ENCODE measurements around the gene PLCL2.

Gene PLCL2

GRCh38 chr3:16896094-16896627, 11.4 kb downstream of the PLCL2 start:
- no peak for DNase-seq

- DNase-seq: no peak
Measured at GRCh38 chr3:16896820-16897219, 12.1 kb downstream of the PLCL2 start.

- DNase-seq: no peak
Measured at GRCh38 chr3:16897254-16897926, 12.6 kb downstream of the PLCL2 start.

GRCh38 chr3:16898595-16899395, 14.0 kb downstream of the PLCL2 start:
- no peak for DNase-seq

- DNase-seq: no peak
Measured at GRCh38 chr3:16899919-16900318, 15.2 kb downstream of the PLCL2 start.

- no peak for DNase-seq
Measured at GRCh38 chr3:16900779-16901440, 16.2 kb downstream of the PLCL2 start.

- no peak for DNase-seq
Measured at GRCh38 chr3:16904423-16905417, 20.0 kb downstream of the PLCL2 start.

GRCh38 chr3:16905704-16906103, 20.9 kb downstream of the PLCL2 start:
- no peak for DNase-seq

- no peak for DNase-seq
Measured at GRCh38 chr3:16906682-16907081, 21.9 kb downstream of the PLCL2 start.

- DNase-seq: no peak
Measured at GRCh38 chr3:16907243-16907642, 22.5 kb downstream of the PLCL2 start.

- DNase-seq: no peak
Measured at GRCh38 chr3:16908016-16908807, 23.5 kb downstream of the PLCL2 start.

- no peak for DNase-seq
Measured at GRCh38 chr3:16908896-16909295, 24.1 kb downstream of the PLCL2 start.

GRCh38 chr3:16909802-16910201, 25.0 kb downstream of the PLCL2 start:
- DNase-seq: no peak

- DNase-seq: no peak
Measured at GRCh38 chr3:16910207-16910606, 25.5 kb downstream of the PLCL2 start.

GRCh38 chr3:16911916-16912315, 27.2 kb downstream of the PLCL2 start:
- DNase-seq: no peak

GRCh38 chr3:16912400-16913263, 27.9 kb downstream of the PLCL2 start:
- no peak for DNase-seq

- DNase-seq: no peak
Measured at GRCh38 chr3:16913264-16913580, 28.5 kb downstream of the PLCL2 start.

- no peak for DNase-seq
Measured at GRCh38 chr3:16916840-16917239, 32.1 kb downstream of the PLCL2 start.

- DNase-seq: no peak
Measured at GRCh38 chr3:16917256-16917935, 32.6 kb downstream of the PLCL2 start.

Data from right hindlimb (tissue), 1 donor.